Adrenal gland (tissue), 5 donors: ENCODE results near the gene RFESD.

ENCODE experiments used
- CTCF ChIP-seq, 6 experiments: fragments of 450-650 bp in 4 of 6; fragments of 200-600 bp in 2 of 6; sonication (generic) in 1 of 6; IDR thresholded peaks; 1 replicate in 5 of 6; 2 replicates in 1 of 6; pipeline versions ENCODE4 v1.5.1 to v1.8.0; 2016 to 2021; ENCODE audit warnings: antibody characterized with exemption in 6 of 6, mild to moderate bottlenecking in 2 of 6, moderate library complexity in 1 of 6
- POLR2A ChIP-seq, 2 donors: fragments of 450-650 bp; IDR thresholded peaks; one replicate each; pipeline ENCODE4 v1.6.1; 2017; ENCODE audit warnings: antibody characterized with exemption in 2 of 2, mild to moderate bottlenecking in 2 of 2, moderate library complexity in 1 of 2
- donor health status: DM: no; HTN: no; CAD: no.

- TF ChIP-seq CTCF (IDR thresholded peaks at IDR 0.05) (no peak), POLR2A (IDR thresholded peaks at IDR 0.05) (no peak)
Measured at GRCh38 chr5:95701074-95701473, 54.5 kb downstream of the RFESD start.
